ENCODE data around the gene CAPN3.

- no peak for TF ChIP-seq CTCF (conservative IDR thresholded peaks at IDR 0.05)
- TF ChIP-seq ZFX (IDR thresholded peaks at IDR 0.05): no peak
Measured at GRCh38 chr15:42335074-42335473, 24.2 kb upstream of the CAPN3 start.

Measured in C4-2B (cell line).